Epidermal melanocyte (primary cell): Measurements from ENCODE around the gene MYBPH.

Experiments used
- DNase-seq: peaks from one replicate; pipeline ENCODE4 v3.0.0; 2011; ENCODE audit warnings: low spot score; ENCODE audit not compliant: insufficient read length

The MYBPH gene

DNA sequence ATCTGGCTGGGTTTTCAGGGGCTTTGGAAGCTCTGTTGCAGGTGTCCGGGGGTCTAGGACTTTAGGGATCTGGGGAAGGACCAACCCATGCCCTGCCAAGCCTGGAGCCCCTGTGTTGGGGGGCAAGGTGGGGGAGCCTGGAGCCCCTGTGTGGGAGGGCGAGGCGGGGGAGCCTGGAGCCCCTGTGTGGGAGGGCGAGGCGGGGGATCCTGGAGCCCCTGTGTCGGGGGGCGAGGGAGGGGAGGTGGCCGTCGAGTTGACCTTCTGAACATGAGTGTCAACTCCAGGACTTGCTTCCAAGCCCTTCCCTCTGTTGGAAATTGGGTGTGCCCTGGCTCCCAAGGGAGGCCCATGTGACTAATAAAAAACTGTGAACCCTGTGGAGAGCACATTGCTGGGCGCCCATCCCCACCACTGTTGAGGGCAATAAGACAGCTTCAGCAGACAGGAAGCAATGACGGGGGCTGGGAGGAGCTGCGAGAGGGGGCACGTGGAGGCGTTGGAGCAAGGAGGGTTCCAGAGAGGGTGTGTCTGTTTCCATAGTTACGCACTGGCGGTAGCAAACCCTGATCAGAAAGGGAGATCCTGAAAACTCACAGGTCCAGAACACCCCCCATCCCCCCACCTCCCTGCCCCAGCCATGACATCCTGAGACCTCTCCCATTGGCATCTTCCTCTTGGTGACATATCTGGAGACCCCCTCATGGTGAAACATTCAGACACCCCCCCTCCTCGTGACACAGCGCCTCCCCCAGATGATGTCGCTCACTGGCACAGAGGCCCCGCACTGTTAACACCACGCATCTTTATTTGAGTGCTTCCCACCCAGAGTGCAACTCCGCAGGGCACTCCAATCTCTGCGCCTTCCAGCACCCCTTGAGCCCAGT lies 8.4 kb downstream of the MYBPH start:
- DNase-seq, result no peak

DNA sequence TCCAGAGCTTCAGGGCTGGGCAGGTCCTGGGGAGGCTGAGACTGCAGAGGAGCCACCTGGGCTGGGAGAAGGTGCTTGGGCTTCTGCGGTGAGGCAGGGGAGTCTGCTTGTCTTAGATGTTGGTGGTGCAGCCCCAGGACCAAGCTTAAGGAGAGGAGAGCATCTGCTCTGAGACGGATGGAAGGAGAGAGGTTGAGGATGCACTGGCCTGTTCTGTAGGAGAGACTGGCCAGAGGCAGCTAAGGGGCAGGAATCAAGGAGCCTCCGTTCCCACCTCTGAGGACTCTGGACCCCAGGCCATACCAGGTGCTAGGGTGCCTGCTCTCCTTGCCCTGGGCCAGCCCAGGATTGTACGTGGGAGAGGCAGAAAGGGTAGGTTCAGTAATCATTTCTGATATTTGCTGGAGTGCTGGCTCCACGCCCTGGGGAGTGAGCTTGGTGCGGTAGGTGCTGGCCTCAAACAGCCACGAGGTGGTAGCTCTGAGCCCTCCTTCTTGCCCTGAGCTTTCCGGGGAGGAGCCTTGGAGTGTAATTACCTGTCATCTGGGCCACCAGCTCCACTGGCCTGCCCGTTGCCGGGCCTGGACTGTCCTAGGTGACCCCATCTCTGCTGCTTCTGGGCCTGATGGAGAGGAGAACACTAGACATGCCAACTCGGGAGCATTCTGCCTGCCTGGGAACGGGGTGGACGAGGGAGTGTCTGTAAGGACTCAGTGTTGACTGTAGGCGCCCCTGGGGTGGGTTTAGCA lies 9.3 kb downstream of the MYBPH start:
- no peak for DNase-seq

DNA sequence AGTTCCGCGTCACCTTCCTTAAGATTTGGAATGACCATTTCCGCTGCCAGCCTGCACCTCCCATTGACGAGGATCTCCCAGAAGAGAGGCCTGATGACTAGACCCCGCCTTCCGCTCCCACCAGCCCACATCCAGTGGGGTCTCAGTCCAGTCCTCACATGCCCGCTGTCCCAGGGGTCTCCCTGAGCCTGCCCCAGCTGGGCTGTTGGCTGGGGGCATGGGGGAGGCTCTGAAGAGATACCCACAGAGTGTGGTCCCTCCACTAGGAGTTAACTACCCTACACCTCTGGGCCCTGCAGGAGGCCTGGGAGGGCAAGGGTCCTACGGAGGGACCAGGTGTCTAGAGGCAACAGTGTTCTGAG lies 9.8 kb downstream of the MYBPH start:
- DNase-seq, result no peak

DNA sequence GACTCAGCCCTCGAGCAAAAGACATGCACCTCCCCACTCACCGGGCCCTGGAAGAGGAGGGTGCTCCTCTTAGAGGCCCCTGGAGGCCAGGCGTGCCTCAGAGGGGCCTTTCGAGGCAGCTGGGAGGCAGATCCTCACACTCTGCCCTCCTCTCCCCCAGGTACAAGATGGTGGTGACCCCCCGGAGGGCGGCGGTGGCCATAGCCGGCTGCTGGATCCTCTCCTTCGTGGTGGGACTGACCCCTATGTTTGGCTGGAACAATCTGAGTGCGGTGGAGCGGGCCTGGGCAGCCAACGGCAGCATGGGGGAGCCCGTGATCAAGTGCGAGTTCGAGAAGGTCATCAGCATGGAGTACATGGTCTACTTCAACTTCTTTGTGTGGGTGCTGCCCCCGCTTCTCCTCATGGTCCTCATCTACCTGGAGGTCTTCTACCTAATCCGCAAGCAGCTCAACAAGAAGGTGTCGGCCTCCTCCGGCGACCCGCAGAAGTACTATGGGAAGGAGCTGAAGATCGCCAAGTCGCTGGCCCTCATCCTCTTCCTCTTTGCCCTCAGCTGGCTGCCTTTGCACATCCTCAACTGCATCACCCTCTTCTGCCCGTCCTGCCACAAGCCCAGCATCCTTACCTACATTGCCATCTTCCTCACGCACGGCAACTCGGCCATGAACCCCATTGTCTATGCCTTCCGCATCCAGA lies 10.4 kb downstream of the MYBPH start:
- DNase-seq, result no peak

DNA sequence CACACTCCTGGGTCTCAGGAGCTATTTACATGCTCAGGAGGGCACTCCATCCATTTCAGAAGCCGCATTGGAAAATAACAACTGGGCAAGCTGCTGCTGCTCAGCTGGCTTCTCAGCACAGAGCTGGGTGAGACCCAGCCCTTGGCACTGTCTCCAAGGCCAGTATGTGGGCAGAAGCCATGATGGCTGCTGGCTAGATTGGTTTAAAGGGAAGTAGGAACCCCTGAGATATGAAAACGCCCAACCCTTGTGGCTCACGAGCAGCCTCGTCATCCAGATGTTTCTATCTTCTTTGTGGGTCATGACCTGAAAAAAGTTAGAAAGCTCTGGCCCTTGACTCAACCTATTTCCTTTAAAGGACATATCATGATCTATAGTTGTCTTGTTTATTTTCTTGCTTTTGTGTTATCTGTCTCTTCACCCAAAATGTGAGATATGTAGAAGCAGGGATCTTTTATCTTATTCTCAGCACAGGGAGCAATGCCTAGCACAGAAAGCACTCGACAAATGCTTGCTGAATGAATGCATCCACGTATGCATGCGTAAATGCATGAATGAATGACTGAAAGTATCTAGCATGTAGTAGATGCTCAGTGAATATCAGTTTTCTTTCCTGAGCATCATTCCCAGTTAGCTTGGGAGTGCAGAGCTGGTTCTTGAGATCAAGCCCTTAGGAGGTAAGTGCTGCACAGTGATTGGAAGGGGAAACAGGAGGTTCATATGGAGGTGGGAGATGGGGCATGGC lies 11.6 kb downstream of the MYBPH start:
- no peak for DNase-seq

DNA sequence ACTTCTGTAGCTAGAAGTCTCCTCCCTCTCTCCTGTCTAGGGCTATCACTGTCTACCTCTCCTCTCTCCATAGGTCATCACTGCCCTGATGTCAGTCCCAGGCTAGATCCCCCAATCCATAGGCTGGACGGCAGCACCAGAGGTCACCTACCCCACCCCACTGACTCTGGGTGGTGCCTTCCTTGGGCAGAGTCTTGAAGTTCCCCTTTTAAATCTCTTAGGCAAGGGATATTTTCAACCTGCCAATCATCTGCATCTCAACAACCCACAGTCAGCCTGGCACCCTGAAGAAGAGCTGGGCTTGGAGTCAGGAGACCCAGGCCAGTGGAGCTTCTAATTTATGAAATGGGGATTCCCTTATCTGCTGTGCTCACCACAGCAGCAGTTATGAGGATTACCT lies 13.2 kb downstream of the MYBPH start:
- no peak for DNase-seq

DNA sequence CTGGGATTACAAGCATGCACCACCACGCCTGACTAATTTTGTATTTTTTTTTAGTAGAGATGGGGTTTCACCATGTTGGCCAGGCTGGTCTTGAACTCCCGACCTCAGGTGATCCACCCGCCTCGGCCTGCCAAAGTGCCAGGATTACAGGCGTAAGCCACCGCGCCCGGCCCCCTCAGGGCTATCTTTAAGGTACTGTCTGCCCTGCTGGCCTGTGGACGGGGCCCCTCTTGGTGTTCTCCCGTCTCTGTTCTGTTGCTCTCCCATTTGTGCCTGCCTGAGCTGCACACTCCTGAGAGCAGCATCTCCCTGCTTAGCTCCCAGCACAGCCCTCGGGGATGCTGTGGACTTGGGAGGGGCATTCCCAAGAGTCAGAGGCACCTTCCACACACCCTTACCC lies 13.9 kb downstream of the MYBPH start:
- DNase-seq, result no peak

DNA sequence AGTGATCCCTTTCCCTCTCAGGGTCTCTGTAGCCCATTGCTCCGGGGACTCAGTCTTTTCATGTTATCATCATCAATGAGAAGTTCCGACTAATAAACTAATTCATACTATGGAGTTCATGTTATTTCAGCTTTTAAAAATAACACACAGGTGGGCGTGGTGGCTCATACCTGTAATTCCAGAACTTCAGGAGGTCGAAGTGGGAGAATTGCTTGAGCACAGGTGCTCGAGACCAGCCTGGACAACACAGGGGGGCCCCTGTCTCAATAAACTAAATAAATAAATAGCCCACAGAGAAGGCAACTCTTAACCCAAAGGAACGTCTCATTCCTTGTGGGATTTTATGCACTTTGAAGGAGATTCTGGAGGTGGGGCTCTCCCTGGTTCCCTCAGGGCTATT lies 14.5 kb downstream of the MYBPH start:
- DNase-seq, result no peak

DNA sequence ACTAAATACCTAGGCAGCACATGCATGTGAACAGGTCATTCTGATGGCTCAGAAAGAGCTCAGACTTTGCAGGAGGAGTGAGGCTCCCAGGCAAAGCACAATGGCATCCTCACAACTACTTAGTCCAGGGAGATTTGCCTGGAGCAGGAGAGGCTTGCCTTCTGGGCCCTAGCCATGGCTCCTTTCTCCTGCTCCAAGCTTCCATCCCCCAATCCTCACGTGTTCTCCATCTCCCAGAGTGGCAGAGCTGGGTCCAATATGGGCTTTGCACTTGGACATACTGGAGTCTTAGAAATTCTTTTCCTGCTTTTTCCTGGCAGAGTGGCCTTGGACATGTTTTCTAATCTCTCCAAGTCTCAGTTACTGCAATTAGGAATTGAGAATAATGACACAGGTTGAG lies 15.8 kb downstream of the MYBPH start:
- DNase-seq, result no peak

DNA sequence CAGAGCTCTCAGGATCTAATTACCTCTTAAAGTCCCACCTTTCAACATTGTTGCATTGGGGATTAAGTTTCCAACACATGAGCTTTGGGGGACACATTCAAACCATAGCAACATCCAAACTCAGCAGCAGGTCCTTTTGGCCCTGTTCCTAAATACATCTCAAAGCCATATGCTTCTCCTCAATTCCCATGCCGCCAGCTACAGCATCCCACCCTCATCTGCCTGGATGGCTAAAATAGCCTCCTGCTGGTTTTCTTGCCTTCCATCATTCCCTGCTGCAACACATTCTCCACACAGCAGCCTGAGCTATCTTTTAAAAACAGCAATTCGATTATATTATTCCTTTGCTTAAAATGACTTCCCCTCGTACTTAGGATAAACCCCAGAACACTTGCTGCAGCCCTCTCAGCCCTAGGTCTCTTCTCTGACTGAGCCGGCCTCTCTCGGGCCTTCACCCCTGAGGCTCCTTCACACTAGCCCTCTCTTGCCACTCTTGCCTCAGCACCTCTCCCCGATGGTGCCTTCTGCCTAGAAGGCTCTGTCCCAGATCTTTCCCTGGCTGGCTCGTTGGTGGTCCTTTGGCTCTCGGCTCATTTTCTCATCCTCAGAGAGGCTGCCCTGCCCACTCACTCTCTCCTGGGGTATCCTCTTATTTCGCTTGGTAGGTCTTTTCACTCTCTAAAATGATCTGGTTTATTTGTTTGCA lies 16.5 kb downstream of the MYBPH start:
- DNase-seq, result no peak

DNA sequence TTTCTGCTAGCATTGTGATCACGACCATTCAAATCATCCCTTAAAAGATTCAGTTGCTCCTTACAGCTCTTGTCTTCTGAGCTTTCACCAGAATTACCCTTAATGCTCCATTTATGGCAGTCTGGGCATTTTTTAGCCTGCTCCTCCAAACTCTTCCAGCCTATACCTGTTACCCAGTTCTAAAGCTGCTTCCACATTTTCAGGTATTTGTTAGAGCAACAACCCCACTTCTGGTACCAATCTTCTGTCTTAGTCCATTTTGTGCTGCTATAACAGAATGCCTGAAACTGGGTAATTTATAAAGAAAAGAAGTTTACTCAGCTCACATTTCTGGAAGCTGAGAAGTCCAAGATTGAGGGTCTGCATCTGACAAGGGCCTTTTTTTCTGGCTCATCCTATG lies 17.2 kb downstream of the MYBPH start:
- DNase-seq, result no peak

DNA sequence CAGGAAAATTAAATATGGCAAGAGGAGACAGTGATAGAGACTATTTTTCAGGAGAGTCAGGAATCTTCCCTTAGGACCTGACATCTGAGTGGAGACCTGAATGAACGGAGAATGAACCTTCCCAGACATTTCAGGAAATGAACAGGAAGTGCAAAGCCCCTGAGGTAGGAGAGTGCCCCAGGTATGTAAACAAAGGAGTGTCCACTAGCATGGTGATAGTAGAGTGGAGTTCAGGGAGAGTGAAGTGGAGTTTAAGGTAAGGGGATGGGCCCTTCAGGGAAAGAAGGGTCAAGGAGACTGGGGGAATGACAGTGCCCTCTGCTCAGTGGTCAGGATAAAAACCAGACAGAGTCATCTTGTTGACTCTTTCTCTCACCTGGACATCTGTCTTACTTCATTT lies 19.3 kb downstream of the MYBPH start:
- no peak for DNase-seq

DNA sequence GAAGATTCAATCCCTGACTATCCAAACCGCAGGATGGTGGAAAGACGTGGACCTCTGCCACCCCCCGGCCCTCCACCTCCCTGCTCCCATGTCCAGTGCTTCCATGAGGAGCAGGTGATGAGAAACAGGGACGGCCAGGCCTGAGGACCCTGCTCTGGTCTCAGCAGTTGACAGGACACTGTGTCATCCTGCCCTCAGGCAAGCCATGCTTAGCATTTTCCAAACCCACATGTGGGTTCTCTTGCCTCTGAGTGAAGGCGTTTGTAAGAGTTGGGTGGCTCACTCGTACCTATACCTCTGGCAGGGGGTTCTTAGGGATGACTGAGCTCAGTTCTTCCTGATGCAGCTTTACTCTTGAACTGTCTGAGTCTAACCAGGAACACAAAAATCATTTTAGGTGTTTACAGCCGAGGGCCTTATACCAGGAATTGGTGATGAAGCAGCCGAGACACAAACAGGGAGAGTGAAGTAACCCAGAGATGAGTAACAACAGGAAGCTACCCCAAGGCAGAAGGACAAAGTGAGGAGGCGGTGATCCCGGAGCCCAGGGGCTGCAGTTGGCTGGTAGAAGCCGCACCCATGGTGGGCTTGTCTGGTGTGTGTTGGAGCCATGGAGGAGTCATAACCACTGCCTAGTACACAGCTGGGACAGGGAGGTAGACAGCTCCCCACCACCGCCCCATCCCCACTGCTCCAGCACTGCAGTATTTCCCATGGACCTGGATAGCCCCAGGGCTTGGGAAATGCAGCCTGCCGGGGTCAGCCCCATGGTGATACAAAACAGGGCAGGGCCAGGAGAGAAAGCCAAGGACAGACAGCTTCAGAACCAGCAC lies 21.4 kb downstream of the MYBPH start:
- DNase-seq, result no peak

DNA sequence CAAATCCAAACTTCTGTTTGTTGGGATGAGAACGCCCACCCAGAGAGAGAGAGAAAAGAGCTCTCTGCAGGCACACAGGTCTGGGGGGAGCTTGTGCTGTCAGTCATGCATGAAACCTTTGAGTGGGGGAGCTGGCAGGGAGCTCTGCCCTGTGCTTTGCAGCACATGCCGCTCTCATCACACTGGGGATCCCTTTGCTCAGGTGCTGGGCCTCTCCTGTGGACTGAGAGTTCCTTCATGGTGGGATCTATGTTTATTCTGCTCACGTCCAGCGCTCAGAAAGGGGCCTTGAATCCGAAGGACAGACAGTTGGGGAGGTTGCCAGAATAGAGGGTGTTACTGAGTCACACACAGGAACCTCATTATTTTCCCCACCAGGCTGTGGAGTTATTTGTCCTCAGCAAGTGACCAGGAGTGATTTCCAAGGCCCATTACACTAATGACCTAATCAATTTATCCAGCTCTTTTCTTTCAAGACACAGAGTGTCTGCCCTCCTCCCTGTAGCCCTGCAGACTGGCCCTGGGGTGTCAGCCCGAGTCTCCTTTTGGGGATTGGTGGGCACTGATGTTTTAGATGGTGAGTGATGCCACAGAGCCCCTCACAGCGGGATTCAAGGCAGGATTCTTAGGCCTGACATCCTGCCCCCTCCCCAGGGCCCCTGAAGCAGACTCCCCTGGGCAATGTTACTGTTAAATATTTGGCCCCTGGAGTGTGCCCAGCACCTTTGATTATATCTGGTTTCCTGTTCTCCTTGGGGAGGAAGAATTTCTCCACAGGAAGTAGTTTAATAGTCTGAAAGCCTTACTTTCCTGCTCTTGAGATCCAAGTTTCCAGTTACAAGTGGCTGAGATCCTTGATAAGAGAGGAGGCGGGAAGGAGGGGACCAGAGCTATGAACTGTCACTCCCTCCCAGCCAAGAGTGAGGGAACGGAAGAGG lies 22.3 kb downstream of the MYBPH start:
- DNase-seq, result no peak

DNA sequence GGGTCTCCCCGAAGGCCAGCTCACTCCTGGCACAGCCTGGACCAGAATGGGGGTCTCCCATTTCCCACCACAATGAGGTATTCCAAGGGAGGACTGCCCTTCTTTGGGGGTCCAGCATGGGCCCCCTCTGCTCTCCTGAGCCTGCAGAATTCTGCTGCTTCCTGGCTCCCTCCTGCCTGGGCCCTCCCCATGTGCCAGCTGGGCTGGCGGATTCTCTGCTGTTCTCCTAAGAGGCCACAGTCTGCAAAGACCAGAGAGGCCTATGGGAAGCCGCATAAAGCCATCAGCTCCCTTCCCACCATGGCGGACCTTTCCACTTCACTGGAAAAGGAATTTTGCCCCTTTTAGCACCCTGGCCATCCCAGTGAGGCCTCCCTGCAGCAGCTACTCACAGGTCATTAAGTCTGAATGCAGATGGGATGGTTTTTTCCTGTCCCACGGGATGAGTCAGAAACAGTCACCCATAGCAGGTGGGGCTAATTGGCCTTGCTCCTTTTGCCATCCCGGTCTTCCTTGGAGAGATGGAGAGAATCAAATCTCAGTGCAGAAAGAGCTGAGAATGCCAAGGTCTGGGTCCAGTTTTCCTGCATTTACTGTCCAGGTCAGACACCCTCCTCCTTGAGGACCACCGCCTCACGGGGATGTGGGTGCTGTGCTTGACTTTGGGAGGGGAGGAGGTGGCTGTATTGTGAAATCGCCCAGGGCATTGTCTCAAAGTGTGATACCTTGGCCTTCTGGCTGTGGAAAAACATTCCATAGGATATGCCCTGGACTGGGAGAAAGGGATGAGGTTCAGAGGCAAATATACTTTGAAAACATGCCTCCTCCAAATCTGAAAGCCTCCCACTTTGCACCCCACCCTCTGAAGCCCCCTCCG lies 23.2 kb downstream of the MYBPH start:
- DNase-seq, result no peak

DNA sequence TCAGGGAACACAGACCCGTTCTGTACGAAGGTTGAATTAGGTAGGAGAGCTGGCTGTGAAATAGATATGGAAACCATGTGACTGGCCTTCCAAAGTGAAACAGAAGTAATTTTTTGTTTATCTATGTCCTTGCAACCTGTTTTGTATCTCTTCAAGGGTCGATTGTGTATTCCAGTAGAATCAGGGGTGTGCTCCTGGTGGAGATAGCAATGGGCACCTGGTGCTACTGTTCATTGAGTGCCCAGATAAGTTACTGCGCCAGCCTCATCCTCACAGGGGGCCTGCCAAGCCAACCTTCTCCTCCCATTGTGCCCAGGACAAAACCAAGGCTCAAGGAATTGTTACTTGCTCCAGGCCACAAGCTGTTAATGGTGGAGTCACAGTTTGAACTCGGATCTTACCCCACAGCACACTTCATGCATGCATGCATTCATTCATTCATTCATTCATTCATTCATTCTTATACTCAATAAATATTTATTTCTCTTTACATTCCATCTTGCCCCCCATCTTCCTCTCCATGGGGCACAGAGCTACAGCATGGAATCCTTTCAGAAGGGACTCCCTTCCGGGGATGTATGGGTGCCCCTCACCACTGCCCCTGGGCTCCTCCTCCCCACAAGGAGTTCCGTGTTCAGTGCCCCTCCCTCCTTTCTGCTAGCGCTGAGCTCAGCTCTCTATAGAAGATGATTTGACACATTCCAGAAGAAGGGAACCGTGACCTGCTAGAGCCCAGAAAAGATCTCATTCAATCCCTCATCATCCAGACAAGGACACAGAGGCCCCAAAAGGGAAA lies 24.1 kb downstream of the MYBPH start:
- DNase-seq, result no peak
